ENCODE measurements around the gene RASAL2.
A peak's percentile ranks its signal among the peaks of the same experiment; 100 is the strongest.

DNA sequence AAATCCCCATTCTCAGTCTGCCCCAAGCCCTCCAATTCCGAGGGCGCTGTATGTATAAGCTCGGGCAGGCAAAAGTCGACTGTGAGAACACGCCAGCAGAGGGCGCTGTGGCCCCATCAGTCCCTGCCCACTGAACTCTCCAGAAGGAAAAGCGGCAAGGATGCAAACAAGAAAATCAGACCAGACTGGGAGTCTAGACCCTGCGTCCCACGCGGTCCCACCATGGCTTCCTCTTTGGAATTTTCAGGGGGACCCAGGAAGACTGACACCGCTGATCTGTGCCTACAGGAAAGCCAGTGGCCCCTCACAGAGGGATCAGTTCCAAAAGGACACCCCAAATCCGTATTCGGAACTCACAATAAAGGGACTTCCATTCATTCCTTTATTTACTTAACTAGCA, 438.5 kb downstream of the RASAL2 start:
- TF ChIP-seq, protein P1, sequence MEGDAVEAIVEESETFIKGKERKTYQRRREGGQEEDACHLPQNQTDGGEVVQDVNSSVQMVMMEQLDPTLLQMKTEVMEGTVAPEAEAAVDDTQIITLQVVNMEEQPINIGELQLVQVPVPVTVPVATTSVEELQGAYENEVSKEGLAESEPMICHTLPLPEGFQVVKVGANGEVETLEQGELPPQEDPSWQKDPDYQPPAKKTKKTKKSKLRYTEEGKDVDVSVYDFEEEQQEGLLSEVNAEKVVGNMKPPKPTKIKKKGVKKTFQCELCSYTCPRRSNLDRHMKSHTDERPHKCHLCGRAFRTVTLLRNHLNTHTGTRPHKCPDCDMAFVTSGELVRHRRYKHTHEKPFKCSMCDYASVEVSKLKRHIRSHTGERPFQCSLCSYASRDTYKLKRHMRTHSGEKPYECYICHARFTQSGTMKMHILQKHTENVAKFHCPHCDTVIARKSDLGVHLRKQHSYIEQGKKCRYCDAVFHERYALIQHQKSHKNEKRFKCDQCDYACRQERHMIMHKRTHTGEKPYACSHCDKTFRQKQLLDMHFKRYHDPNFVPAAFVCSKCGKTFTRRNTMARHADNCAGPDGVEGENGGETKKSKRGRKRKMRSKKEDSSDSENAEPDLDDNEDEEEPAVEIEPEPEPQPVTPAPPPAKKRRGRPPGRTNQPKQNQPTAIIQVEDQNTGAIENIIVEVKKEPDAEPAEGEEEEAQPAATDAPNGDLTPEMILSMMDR (IDR thresholded peaks at IDR 0.05) = peak; percentile 78 to 95 (median 90)
- TF ChIP-seq POLR2A (IDR thresholded peaks at IDR 0.05) = no peak
